OCI-LY3 (cell line): Measurements from ENCODE around the gene MLST8.

ENCODE experiments used
- EZH2phosphoT487 ChIP-seq: fragments of 200-600 bp; shearing (Covaris generic); IDR thresholded peaks from 2 replicates; pipeline ENCODE4 v1.6.1; 2018; ENCODE audit warnings: antibody characterized with exemption, mixed run types, low read depth
- TF ChIP-seq, protein P1 (sequence below): fragments of 200-600, 300-600 bp; sonication (generic); IDR thresholded peaks from 2 replicates; pipeline ENCODE4 v1.5.1; 2014; ENCODE audit warnings: antibody characterized with exemption, low read length, low read depth

DNA sequence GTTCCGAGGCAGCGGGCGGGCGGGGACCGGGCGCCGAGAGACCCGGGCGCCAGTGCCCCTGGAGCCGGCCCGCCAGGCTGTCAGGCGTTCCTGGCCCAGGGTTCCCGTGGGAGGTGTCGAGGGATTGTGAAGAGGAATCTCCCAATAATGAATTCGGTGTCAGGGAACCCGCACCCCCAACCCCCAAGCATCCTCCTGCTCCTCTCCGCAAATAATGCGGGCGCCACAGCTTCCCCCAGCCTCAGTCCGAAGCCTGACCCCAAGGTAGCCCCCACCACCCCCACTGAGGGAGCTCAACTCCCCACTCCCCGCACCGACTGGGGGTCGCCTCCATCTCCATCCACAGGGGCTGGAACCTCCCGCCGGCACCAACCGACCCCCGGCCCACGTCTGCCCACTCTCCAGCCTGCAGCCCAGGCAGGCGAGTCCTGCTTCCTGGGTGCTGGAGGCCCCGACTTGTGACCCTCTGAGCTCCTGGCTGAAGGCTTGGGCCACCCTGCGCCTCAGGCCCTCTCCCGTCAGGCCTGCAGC, 8.2 kb upstream of the MLST8 start:
- TF ChIP-seq, protein P1, sequence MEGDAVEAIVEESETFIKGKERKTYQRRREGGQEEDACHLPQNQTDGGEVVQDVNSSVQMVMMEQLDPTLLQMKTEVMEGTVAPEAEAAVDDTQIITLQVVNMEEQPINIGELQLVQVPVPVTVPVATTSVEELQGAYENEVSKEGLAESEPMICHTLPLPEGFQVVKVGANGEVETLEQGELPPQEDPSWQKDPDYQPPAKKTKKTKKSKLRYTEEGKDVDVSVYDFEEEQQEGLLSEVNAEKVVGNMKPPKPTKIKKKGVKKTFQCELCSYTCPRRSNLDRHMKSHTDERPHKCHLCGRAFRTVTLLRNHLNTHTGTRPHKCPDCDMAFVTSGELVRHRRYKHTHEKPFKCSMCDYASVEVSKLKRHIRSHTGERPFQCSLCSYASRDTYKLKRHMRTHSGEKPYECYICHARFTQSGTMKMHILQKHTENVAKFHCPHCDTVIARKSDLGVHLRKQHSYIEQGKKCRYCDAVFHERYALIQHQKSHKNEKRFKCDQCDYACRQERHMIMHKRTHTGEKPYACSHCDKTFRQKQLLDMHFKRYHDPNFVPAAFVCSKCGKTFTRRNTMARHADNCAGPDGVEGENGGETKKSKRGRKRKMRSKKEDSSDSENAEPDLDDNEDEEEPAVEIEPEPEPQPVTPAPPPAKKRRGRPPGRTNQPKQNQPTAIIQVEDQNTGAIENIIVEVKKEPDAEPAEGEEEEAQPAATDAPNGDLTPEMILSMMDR = no peak
- TF ChIP-seq EZH2phosphoT487 = no peak
